Tibial nerve (tissue), 4 donors: ENCODE measurements around the gene TSHZ2.

Experiments used
- CTCF ChIP-seq, 5 experiments: fragments of 200-600 bp in 3 of 5; fragments of 450-650 bp in 2 of 5; sonication (generic) in 3 of 5; IDR thresholded peaks; one replicate each; pipeline ENCODE4 v1.5.1; 2016 to 2019; ENCODE audit warnings: antibody characterized with exemption in 5 of 5, mild to moderate bottlenecking in 3 of 5, moderate library complexity in 2 of 5
- EP300 ChIP-seq, 2 donors: sonication (generic); formaldehyde crosslinking; IDR thresholded peaks; one replicate each; pipeline ENCODE4 v1.6.1; 2017; ENCODE audit warnings: antibody characterized with exemption in 2 of 2, mild to moderate bottlenecking in 1 of 2
- POLR2A ChIP-seq, 2 donors: fragments of 450-650 bp; IDR thresholded peaks; one replicate each; pipeline ENCODE4 v1.6.1; 2017; ENCODE audit warnings: antibody characterized with exemption in 2 of 2, mild to moderate bottlenecking in 2 of 2, moderate library complexity in 2 of 2

- TF ChIP-seq CTCF (IDR thresholded peaks at IDR 0.05) (no peak), POLR2A (IDR thresholded peaks at IDR 0.05) (no peak), EP300 (IDR thresholded peaks at IDR 0.05) (no peak)
Observed at GRCh38 chr20:53428588-53428987, 456.4 kb downstream of the TSHZ2 start.
